Right lobe of liver (tissue), 4 donors: Measurements from ENCODE around the gene DIP2C.

Source experiments
- POLR2A ChIP-seq: fragments of 450-650 bp; IDR thresholded peaks from one replicate; pipeline ENCODE4 v1.6.1; 2017; ENCODE audit warnings: antibody characterized with exemption, mild to moderate bottlenecking
- TF ChIP-seq, protein P1 (sequence below), 4 donors: fragments of 200-600 bp in 3 of 4; fragments of 450-650 bp in 1 of 4; IDR thresholded peaks; one replicate each; pipeline versions ENCODE4 v1.5.1 to v1.8.0; 2016 to 2022; ENCODE audit warnings: antibody characterized with exemption in 4 of 4, mild to moderate bottlenecking in 2 of 4
- donor health status: DM: no; HTN: no; CAD: no.
- donor health status: DM: no; HTN: no; CAD: no.
- donor health status: DM: no; HTN: yes; CAD: no.

GRCh38 chr10:665579-666091 is 23.8 kb downstream of the DIP2C start:
- TF ChIP-seq, protein P1, sequence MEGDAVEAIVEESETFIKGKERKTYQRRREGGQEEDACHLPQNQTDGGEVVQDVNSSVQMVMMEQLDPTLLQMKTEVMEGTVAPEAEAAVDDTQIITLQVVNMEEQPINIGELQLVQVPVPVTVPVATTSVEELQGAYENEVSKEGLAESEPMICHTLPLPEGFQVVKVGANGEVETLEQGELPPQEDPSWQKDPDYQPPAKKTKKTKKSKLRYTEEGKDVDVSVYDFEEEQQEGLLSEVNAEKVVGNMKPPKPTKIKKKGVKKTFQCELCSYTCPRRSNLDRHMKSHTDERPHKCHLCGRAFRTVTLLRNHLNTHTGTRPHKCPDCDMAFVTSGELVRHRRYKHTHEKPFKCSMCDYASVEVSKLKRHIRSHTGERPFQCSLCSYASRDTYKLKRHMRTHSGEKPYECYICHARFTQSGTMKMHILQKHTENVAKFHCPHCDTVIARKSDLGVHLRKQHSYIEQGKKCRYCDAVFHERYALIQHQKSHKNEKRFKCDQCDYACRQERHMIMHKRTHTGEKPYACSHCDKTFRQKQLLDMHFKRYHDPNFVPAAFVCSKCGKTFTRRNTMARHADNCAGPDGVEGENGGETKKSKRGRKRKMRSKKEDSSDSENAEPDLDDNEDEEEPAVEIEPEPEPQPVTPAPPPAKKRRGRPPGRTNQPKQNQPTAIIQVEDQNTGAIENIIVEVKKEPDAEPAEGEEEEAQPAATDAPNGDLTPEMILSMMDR (IDR thresholded peaks at IDR 0.05): no peak
- no peak for TF ChIP-seq POLR2A
